GM23338 (cell line): Measurements from ENCODE around the gene ANKRD40. TPM values are rescaled to one million over a fixed set of nuclear protein-coding genes. Genes with fewer than 3 reads are reported as not detected.
A peak's percentile ranks its signal among the peaks of the same experiment; 100 is the strongest.

Source experiments
- ATAC-seq: fragments of 200-7000 bp; cut with Tn5 transposase; 3 replicates; pipeline ENCODE4 v1.9.1; 2020
- DNase-seq: peaks from one replicate; pipeline ENCODE4 v3.0.0-alpha.2; 2015; ENCODE audit warnings: low spot score
- H2AFZ ChIP-seq: fragments of 200-600 bp; sonication (generic); 2 replicates; pipeline ENCODE4 v1.8.0; 2016; ENCODE audit warnings: antibody characterized with exemption, mild to moderate bottlenecking, moderate library complexity
- H3F3A ChIP-seq: fragments of 200-600 bp; sonication (generic); replicated peaks from 2 replicates; pipeline ENCODE4 v1.8.0; 2017; ENCODE audit warnings: antibody characterized with exemption, mixed run types, low read depth
- H3K27ac ChIP-seq: fragments of 200-600 bp; sonication (generic); 2 replicates; pipeline ENCODE4 v1.6.1; 2016; ENCODE audit warnings: low read depth
- H3K27me3 ChIP-seq: fragments of 200-600 bp; sonication (generic); 2 replicates; pipeline ENCODE4 v1.8.0; 2016; ENCODE audit warnings: mild to moderate bottlenecking, mixed run types, moderate library complexity; ENCODE audit not compliant: insufficient read depth
- H3K36me3 ChIP-seq: fragments of 200-600 bp; sonication (generic); 2 replicates; pipeline ENCODE4 v1.8.0; 2016; ENCODE audit warnings: mild to moderate bottlenecking; ENCODE audit not compliant: insufficient read depth
- H3K4me1 ChIP-seq: fragments of 200-600 bp; sonication (generic); 2 replicates; pipeline ENCODE4 v1.8.0; 2016; ENCODE audit warnings: mild to moderate bottlenecking, moderate library complexity; ENCODE audit not compliant: insufficient read depth
- H3K4me2 ChIP-seq: fragments of 200-600 bp; sonication (generic); 2 replicates; pipeline ENCODE4 v1.7.1; 2017; ENCODE audit warnings: mixed run types
- H3K4me3 ChIP-seq: fragments of 200-600 bp; sonication (generic); 2 replicates; pipeline ENCODE4 v1.6.1; 2016; ENCODE audit warnings: mixed run types
- H3K79me2 ChIP-seq: fragments of 200-600 bp; sonication (generic); replicated peaks from 2 replicates; pipeline ENCODE4 v1.8.0; 2017; ENCODE audit warnings: mild to moderate bottlenecking; ENCODE audit not compliant: insufficient read depth
- H3K9me2 ChIP-seq: fragments of 200-600 bp; sonication (generic); 2 replicates; pipeline ENCODE4 v1.8.0; 2017; ENCODE audit not compliant: insufficient read depth
- H4K20me1 ChIP-seq: fragments of 200-600 bp; sonication (generic); replicated peaks from 2 replicates; pipeline ENCODE4 v1.8.0; 2017; ENCODE audit warnings: mild to moderate bottlenecking; ENCODE audit not compliant: insufficient read depth
- H3K27ac Mint-ChIP-seq: 2 replicates; pipeline ENCODE4 v1.8.0; 2020; ENCODE audit warnings: inconsistent platforms, mild to moderate bottlenecking, moderate library complexity, mixed read lengths
- H3K27me3 Mint-ChIP-seq: 3 replicates; pipeline ENCODE4 v1.8.0; 2022; ENCODE audit warnings: low read depth, mild to moderate bottlenecking, moderate library complexity, mixed read lengths, inconsistent platforms; ENCODE audit not compliant: insufficient read depth, poor library complexity
- H3K36me3 Mint-ChIP-seq: 3 replicates; pipeline ENCODE4 v1.8.0; 2021; ENCODE audit warnings: low read depth, mild to moderate bottlenecking, inconsistent platforms, moderate library complexity, mixed read lengths
- H3K4me1 Mint-ChIP-seq: 3 replicates; pipeline ENCODE4 v1.8.0; 2020; ENCODE audit warnings: mild to moderate bottlenecking, inconsistent platforms, mixed read lengths
- H3K4me3 Mint-ChIP-seq: 3 replicates; pipeline ENCODE4 v1.8.0; 2021; ENCODE audit warnings: moderate library complexity, mild to moderate bottlenecking, inconsistent platforms, mixed read lengths
- H3K9me3 Mint-ChIP-seq: 3 replicates; pipeline ENCODE4 v1.8.0; 2020; ENCODE audit warnings: moderate library complexity, mild to moderate bottlenecking, inconsistent platforms, mixed read lengths
- CTCF ChIP-seq, 2 experiments: fragments of 200-600 bp in 1 of 2; sonication (generic) in 1 of 2; conservative IDR thresholded peaks; 2 replicates each; pipeline versions ENCODE4 v1.5.1 to v1.6.1; 2016 to 2017; ENCODE audit warnings: antibody characterized with exemption in 2 of 2, low read depth in 2 of 2, mild to moderate bottlenecking in 2 of 2, moderate library complexity in 1 of 2
- ETS1 ChIP-seq: IDR thresholded peaks from 2 replicates; pipeline ENCODE4 v1.6.1; 2016; ENCODE audit warnings: antibody characterized with exemption
- EZH2 ChIP-seq: fragments of 200-600 bp; sonication (generic); IDR thresholded peaks from one replicate; pipeline ENCODE4 v1.8.0; 2017; ENCODE audit warnings: antibody characterized with exemption, mild to moderate bottlenecking, low read depth; ENCODE audit not compliant: unreplicated experiment
- EZH2phosphoT487 ChIP-seq: fragments of 200-600 bp; sonication (generic); IDR thresholded peaks from one replicate; pipeline ENCODE4 v1.8.1; 2018; ENCODE audit warnings: antibody characterized with exemption; ENCODE audit not compliant: unreplicated experiment
- JUNB ChIP-seq: IDR thresholded peaks from one replicate; pipeline ENCODE4 v1.6.1; 2016; ENCODE audit warnings: antibody characterized with exemption; ENCODE audit not compliant: unreplicated experiment
- NANOG ChIP-seq: IDR thresholded peaks from 2 replicates; pipeline ENCODE4 v1.6.1; 2016; ENCODE audit warnings: antibody characterized with exemption, borderline replicate concordance
- STAT1 ChIP-seq: IDR thresholded peaks from one replicate; pipeline ENCODE4 v1.6.1; 2016; ENCODE audit warnings: antibody characterized with exemption; ENCODE audit not compliant: unreplicated experiment
- ZNF331 ChIP-seq: fragments of 250-450 bp; sonication (Bioruptor Pico); IDR thresholded peaks from 2 replicates; pipeline ENCODE4 v1.5.0; 2020; ENCODE audit warnings: low read depth, mild to moderate bottlenecking, moderate library complexity
- ZNF462 ChIP-seq: fragments of 250-450 bp; sonication (Bioruptor Pico); IDR thresholded peaks from 2 replicates; pipeline ENCODE4 v1.5.0; 2020; ENCODE audit warnings: mild to moderate bottlenecking, moderate library complexity
- polyA plus RNA-seq: library from polyadenylated mRNA; unstranded; fragments of >200 nt; fragmentation: Nextera tagmentation; extraction: Ambion mirVana; gene quantifications from 2 replicates; pipeline ENCODE4 v1.2.1, GENCODE V29; 2016
- total RNA-seq: library from RNA; depleted of rRNA; stranded (reverse); fragments of >200 nt; shearing (Covaris generic); gene quantifications from 2 replicates; pipeline ENCODE4 v1.2.3, GENCODE V29; 2014

Gene ANKRD40
- total and polyA plus RNA-seq, 2 experiments from 2014 or later, result 19.0 to 42.1 TPM

GRCh38 chr17:50659179-50659578 is 48.5 kb downstream of the ANKRD40 start:
- no peak overlapping the region for H3K4me3 ChIP-seq
- TF ChIP-seq EZH2, result no peak
- TF ChIP-seq ZNF331, result no peak
- peak; percentile 14 to 71; a peak in 3 of 4 replicates for TF ChIP-seq CTCF (conservative IDR thresholded peaks at IDR 0.05; ENCODE audit: low read depth in 2 of 2)
- no peak overlapping the region for H3K4me2 ChIP-seq
- no peaks in the 10 kb centered on the region for H3F3A ChIP-seq
- Mint-ChIP-seq H3K36me3 (no peaks in the 10 kb centered on the region; the same call in 2 of the 3 replicates), H3K4me1 (peaks cover 21% of the 10 kb centered on the region), H3K27me3 (peaks cover 7% of the 10 kb centered on the region), H3K9me3 (no peaks in the 10 kb centered on the region; the same call in 2 of the 3 replicates), H3K27ac (no peak overlapping the region), H3K4me3 (no peak overlapping the region)
- H3K36me3 ChIP-seq, result no peaks in the 10 kb centered on the region
- H3K79me2 ChIP-seq, result no peaks in the 10 kb centered on the region
- H3K9me2 ChIP-seq, result no peaks in the 10 kb centered on the region
- no peaks in the 10 kb centered on the region for H4K20me1 ChIP-seq
- no peak overlapping the region for H3K27ac ChIP-seq
- no peaks in the 10 kb centered on the region for H3K27me3 ChIP-seq
- H2AFZ ChIP-seq, result no peak overlapping the region
- ATAC-seq (peak; percentile 70), DNase-seq (peak; percentile 44)
- peaks cover 9% of the 10 kb centered on the region for H3K4me1 ChIP-seq

GRCh38 chr17:50658616-50659015 is 49.1 kb downstream of the ANKRD40 start:
- Mint-ChIP-seq H3K4me3 (no peak overlapping the region), H3K36me3 (no peaks in the 10 kb centered on the region; the same call in 2 of the 3 replicates), H3K27me3 (peaks cover 7% of the 10 kb centered on the region), H3K9me3 (no peaks in the 10 kb centered on the region; the same call in 2 of the 3 replicates), H3K4me1 (peaks cover 21% of the 10 kb centered on the region), H3K27ac (no peak overlapping the region)
- Histone ChIP-seq H4K20me1 (no peaks in the 10 kb centered on the region), H3K27me3 (no peaks in the 10 kb centered on the region), H3K36me3 (no peaks in the 10 kb centered on the region), H2AFZ (no peak overlapping the region), H3K9me2 (no peaks in the 10 kb centered on the region), H3K4me2 (no peak overlapping the region), H3K4me1 (peaks cover 9% of the 10 kb centered on the region), H3F3A (no peaks in the 10 kb centered on the region), H3K4me3 (no peak overlapping the region), H3K79me2 (no peaks in the 10 kb centered on the region), H3K27ac (no peak overlapping the region)
- no peak for DNase-seq
- TF ChIP-seq NANOG (no peak), EZH2phosphoT487 (no peak), ZNF331 (no peak), ETS1 (no peak), ZNF462 (CRISPR knock-in tag) (no peak), EZH2 (no peak), JUNB (no peak), STAT1 (no peak), CTCF (conservative IDR thresholded peaks at IDR 0.05; ENCODE audit: low read depth in 2 of 2) (no peak)
- no peak for ATAC-seq
